IPS DF 4.7 (cell line): Measurements from ENCODE around the gene DCST2.

ENCODE experiments used
- DNase-seq: peaks from one replicate; pipeline ENCODE4 v3.0.0-alpha.2; 2013; ENCODE audit warnings: low spot score; ENCODE audit errors: extremely low read depth

Gene DCST2

DNA sequence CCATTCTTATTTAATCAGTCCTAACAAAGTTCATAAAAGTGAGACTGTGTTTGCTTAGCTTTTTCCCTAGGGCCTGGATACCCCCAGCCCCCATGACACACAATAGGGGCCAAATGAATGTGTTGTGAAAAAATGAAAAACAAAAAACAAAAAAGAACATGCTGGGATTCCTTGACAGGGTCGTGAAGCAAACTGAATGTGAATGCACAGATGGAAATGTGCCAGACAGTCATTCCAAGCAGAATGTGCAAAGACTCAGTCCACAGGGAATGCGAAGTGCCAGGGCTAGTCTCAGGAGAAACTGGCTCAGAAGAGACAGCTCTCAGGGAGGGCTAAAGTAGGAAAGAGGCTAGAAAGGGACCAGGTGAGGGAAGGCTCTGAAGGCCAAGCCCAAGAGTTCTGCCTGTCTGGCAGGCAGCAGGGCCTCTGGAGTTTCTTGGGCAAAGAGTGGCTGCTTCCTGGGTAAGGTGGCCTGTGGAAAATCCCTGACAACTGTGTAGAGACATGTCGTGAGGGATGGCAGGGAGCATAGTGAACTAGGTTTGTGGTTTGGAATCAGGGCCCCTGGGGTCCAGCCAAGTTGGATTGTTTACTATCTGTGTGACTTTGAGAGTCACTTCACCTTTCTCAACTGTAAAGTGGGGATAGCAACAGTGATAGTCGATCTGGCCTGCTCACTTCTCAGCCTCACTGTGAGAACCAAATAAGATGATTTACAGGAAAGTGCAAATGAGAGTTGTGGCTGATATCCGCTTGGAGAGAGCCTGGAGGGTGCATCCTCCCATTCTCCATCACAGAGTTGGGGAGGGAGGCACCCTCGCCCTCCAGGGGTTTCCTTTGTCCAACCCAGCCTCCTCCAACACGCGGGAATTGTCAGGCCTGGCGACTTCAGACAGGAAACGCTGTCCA is 16.3 kb upstream of the DCST2 start:
- no peak for DNase-seq

DNA sequence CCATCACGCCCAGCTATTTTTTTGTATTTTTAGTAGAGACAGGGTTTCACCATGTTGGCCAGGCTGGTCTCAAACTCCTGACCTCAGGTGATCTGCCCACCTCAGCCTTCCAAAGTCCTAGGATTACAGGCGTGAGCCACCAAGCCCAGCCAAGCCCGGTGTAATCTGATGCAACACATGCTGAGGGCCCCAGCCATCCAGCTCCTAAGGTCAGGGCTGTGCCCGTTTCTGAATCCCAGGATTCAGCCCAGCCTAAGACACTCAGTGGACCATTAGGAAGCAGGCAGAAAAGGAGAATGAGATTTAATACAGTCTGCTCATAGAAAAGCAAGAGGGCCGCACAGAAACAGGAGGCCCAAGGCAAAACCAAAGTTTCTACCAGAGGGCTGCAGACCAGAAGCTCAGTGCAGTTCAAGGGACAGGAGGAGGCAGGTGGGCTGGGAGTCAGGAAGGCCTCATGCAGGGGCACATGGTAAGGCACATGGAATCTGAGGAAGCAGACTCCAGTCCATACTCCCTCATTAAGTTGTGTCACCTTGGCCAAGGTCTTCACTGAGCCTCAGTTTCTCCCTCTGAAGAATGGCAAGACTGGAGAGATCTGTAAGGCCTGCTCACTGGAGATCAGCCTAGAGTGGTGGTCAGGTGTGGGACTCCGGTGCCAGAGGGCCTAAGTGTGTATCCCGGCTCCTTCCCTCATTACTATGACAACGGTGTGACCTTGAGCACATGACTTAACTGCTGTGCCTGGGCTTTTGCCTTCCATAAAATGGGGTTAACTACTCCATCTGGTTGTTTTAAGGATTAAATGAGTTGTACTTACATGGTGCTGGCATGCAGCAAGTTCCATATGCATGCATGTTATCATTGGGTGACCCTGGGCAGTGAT is 15.1 kb upstream of the DCST2 start:
- DNase-seq: no peak

DNA sequence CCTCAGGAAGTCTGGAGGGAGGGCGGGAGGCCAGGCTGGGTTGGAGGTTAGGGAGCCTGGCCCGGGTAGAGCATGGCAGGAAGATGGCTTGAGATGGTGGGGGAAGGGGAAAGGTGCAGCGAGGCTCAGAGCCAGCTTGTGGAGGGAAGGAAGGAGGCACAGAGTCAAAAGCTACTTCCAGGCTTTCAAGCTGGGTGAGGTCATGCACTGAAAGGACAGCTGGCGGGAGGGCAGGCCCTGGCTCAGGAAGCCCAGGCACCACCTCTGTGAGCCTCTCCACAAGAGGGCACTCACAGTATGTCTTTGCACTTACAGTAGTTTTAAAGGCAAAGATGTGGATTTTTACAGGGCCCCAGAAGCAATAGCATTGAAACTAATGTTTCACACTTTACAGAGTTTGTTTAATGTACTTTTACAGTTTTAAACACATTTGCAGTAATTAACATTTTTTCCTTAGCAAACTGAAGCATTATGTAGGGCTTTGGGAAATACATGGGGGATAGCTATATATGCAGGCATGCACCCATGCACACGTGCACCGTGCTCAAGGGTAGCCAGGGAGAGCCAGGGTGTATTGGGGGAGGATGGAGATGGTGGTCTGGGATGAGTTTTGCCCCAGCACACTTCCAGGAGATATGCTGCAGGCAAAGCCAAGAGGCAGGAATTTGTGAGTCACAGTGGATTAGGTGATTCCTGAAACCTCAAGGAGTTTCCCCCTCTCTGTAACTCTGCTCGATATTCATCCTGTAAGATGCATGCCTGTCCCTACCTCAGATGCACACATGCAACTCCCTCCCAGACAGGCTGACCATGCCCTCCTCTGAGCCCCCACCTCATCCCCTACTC is 11.5 kb upstream of the DCST2 start:
- no peak for DNase-seq

DNA sequence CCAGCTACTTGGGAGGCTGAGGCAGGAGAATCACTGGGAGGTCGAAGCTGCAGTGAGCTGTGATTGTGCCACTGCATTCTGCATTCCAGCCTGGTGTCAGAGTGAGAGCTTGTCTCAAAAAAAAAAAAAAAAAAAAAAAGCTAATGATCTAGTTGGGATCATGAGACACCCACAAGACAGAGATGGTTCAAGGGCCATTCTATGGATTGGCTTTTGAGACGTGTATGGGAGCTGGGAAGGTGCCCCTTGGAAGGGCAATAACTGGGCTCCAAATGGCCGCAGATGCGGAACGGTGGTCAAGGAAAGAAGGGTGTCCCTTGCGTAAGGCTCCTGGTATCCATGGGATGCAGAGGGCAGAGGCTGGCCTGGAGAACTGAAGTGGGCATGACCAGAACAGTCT is 10.8 kb upstream of the DCST2 start:
- DNase-seq: no peak

- DNase-seq: no peak
Measured at GRCh38 chr1:155043793-155044192, 10.2 kb upstream of the DCST2 start.

DNA sequence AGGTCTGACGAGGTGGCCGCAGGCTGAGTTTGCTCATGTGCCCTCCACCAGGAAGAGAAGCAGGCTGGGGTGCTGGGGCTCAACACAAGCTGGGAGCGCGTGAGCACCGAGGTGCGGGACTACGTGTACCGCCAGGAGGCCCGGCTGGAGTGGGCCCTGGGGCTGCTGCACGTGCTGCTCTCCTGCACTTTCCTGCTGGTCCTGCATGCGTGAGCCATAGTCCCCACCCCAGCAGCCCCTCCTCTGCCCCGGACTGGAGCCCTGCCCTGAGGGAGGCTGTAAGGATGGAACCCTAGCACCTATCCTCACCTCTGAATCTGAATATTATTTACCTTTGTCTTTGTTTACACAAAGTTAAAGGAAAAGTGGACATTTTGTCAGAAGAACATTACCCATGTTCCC is 9.7 kb upstream of the DCST2 start:
- no peak for DNase-seq

GRCh38 chr1:155042789-155043188 is 9.2 kb upstream of the DCST2 start:
- DNase-seq: no peak

- DNase-seq: no peak
Measured at GRCh38 chr1:155040358-155041093, 6.9 kb upstream of the DCST2 start.

DNA sequence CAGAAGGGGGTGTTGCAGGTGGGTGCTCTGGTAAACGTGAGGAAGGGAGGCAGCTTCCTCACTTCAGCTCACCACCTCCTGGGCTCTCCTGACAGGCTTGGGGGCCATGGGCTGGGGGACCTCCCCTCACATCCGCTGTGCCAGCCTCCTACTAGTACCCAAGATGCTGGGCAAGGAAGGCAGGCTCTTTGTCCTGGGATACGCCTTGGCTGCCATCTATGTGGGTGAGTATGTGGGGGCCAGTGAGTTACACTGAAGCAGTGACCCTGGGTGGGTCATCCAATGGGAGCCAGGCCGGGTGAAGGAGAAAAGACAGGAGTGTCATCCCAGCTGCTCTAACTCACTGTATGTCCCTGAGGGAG is 5.7 kb upstream of the DCST2 start:
- DNase-seq: no peak

GRCh38 chr1:155038602-155039307 is 5.2 kb upstream of the DCST2 start:
- DNase-seq: no peak

DNA sequence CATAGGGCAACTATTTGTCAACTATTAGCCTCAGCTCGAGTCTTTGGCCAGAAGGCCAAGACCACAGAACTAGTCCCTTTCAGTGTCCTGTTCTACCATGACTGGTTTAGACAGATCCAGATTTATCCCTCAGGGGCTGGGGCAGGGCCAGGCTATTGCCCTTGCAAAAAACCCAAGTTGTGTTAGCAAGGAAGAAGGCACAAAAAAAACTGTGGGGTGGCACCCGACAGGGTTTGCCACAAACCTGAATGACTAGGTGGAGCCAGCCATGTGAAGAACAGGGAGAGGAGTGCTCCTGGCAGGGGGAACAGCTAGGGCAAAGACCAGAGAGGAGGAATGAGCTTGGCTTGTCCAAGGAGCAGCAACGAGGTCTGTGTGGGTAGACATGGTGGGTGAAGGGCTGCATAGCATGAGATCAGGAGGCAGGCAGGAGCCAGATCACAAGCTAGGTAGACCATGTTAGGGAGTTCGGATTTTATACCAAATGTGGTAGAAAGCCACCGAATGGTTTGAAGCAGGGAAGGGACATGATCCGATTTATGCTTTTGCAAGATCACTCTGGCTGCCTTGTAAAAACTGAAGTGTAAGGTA is 4.4 kb upstream of the DCST2 start:
- no peak for DNase-seq

DNA sequence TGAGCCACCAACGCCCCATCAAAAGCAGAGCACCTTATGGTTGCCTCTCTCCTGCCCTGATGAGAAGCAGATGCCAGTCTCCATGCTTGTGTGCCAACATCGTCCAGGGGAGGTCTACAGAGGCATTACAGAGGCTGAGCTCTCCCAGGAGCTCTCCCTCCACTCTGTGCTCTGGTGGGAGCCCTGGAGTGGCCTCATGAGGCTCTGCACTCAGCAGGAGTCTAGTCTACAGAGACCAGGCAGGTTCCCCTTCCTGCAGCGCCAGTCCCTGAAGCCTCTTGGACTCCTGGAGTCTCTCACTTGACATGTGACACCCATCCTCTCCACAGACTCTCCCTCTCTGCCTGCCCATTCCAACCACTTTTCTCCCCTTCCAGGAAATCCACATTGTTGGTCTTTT is 3.5 kb upstream of the DCST2 start:
- DNase-seq: no peak

DNA sequence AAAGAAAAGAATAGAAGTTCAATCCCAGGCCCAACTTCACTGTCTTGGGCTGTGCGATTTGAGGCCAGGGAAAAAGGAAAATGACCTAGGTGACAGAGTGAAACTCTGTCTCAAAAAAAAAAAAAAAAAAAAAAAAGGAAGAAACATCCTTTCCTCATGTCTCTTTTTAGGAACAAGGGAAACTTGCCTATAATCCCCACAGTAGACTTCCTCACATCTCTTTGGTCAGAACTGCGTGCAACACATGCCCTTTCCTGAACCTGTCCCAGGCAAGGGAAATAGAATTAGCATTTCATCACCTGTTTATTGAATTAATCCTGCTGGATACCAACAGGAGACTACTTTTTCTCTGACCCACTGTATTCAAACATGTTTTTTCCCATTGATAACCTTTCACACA is 2.4 kb upstream of the DCST2 start:
- DNase-seq: no peak

DNA sequence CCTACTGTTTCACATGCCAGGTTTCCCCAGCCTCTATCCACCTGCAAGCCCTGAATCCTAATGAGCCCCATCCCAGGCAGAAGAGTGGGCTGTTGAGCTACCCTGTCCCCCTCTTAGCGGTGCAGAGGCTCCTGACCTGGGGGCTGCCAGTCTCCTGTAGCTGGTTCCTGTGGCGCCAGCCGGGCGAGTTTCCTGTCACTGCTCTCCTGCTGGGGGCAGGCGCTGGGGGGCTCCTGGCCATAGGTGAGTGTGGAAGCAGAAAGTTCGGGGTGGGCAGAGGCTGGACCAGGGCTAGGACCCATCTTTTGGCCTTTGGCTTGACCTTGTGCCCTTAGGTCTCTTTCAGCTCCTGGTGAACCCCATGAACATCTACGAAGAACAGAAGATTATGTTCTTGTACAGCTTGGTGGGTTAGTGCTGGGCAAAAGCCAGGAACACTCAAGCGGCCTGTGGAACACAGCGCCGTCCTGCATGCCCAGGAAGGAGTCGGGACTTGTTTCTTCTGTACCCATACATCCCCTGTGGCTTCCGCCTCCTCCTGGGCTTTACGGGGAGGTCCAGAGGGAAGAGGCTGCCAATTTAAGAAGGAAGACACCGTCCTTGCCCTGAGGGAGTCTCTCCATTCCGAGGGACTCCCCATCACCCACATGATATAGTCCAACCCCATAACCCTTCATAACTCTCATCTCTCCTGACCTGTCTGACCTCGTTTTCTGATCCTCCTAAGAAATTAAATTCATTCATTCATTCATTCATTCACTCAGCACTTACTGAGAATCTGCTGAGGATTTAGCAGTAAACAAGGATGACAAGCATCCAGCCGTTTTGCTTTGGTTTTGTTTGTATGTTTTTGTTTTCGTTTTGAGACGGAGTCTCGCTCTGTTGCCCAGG is 982 bp upstream of the DCST2 start:
- DNase-seq: no peak

GRCh38 chr1:155032886-155033285 is 695 bp downstream of the DCST2 start:
- no peak for DNase-seq

DNA sequence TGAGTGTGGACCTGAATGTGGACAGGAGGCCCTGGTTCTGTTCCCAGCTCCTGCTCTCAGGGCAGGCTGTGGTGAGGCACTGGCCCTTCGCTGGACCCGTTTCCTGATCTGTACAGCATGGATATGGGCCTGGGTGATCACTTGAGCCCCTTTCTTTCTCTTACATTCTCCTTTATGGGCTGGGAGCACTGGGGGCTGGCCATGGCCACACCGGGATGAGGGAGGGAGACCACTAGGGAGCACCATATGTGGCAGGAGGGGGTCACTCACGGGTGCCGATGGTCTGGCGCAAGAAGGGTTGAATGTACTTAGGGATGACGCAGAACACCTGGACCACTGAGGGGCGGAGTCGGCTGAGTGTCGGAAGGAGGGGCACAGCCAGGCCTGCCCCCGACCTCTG is 2.7 kb downstream of the DCST2 start:
- no peak for DNase-seq

DNA sequence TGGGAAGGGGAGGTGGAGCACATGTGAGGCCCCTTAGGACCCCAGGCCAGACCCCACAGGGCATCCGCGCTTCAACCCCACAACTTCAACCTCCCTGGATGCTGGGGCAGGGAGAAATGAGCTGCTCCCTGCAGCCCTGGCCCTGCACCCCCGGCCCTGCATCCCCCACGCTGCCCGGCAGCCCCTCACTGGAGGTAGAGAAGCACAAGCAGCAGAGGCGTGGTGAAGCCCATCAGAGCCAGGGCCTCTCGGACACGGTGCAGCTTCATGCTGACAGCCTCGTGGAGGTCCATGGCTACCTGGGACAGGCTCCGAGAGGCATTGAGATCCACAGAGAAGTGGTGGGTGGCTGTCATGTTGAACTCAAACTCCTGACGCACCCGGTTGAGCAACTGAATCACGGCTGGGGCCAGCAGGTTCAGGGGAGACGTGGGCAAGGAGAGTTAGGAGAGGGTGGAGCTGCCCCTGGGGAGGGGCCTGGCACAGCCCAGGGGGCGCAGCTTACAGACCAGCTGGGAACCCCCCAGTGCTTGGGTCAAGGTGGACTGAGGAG is 3.3 kb downstream of the DCST2 start:
- no peak for DNase-seq

DNA sequence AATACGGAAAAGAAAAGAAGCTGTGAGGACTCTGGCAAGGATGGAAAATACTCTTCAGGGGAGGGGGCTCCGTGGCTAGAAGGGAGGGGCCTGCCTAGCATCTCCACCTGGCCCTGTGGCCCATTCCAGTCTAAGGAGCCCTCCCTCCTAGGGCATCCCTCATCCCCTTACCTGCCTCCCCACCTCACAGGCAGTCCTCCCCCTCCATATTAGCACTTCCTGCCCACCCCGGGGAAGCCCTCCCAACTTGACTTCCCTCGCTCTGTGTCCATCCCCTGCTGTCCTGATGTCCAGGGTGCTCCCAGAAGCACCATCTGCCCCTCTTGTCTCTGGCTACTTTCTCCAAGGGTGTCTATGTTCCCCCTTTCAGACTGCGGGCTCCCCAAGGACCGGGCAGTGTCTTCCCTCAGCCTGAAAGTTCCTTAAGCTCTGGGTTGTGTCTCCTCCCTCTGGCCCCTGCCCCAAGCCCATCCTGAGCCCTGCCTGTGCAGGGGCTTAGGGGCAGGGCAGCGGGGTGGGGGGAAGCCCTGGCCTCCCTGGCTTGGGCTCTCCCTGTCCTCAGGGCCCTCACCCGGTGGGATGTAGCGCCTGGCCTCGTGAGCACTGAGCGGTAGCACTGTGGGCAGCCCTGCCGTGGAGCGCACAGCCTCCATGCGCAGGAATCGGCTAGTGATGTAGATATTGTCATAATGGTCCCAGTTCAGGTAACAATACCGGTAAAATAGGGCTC is 3.9 kb downstream of the DCST2 start:
- no peak for DNase-seq
